Measurements from ENCODE around the gene CYREN.

- TF ChIP-seq, protein P1, sequence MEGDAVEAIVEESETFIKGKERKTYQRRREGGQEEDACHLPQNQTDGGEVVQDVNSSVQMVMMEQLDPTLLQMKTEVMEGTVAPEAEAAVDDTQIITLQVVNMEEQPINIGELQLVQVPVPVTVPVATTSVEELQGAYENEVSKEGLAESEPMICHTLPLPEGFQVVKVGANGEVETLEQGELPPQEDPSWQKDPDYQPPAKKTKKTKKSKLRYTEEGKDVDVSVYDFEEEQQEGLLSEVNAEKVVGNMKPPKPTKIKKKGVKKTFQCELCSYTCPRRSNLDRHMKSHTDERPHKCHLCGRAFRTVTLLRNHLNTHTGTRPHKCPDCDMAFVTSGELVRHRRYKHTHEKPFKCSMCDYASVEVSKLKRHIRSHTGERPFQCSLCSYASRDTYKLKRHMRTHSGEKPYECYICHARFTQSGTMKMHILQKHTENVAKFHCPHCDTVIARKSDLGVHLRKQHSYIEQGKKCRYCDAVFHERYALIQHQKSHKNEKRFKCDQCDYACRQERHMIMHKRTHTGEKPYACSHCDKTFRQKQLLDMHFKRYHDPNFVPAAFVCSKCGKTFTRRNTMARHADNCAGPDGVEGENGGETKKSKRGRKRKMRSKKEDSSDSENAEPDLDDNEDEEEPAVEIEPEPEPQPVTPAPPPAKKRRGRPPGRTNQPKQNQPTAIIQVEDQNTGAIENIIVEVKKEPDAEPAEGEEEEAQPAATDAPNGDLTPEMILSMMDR (IDR thresholded peaks at IDR 0.05) = no peak
- TF ChIP-seq EP300 (IDR thresholded peaks at IDR 0.05) (no peak), POLR2A (IDR thresholded peaks at IDR 0.05) (no peak)
Measured at GRCh38 chr7:135181261-135181928, 10.9 kb upstream of the CYREN start.
